K562 (cell line): ENCODE data around the gene CTSW. TPM values are rescaled to one million over a fixed set of nuclear protein-coding genes. Genes with fewer than 3 reads are reported as not detected.

Experiments
- CBX1 ChIP-seq: sonication (generic); IDR thresholded peaks from 2 replicates; pipeline ENCODE4 v1.6.1; 2016; ENCODE audit warnings: antibody characterized with exemption, low read depth, mild to moderate bottlenecking
- DIDO1 ChIP-seq: fragments of 450-650 bp; IDR thresholded peaks from 2 replicates; pipeline ENCODE4 v1.6.1; 2016; ENCODE audit warnings: low read depth, missing biosample characterization, missing genetic modification characterization
- ELK1 ChIP-seq: sonication (generic); formaldehyde crosslinking; IDR thresholded peaks from 2 replicates; pipeline ENCODE4 v1.8.1; 2022; ENCODE audit warnings: missing genetic modification reagents
- EP400 ChIP-seq: fragments of 450-650 bp; IDR thresholded peaks from 2 replicates; pipeline ENCODE4 v1.6.1; 2017; ENCODE audit warnings: antibody characterized with exemption, mild to moderate bottlenecking, moderate library complexity
- ESRRB ChIP-seq: fragments of 250-450 bp; sonication (Bioruptor Pico); IDR thresholded peaks from 2 replicates; pipeline ENCODE4 v1.5.0; 2020; ENCODE audit warnings: mild to moderate bottlenecking, moderate library complexity, borderline replicate concordance
- FOXO4 ChIP-seq: fragments of 450-650 bp; formaldehyde crosslinking; IDR thresholded peaks from 2 replicates; pipeline ENCODE4 v1.4.0; 2020; ENCODE audit warnings: mild to moderate bottlenecking, moderate library complexity
- MEF2A ChIP-seq: IDR thresholded peaks from 2 replicates; pipeline ENCODE4 v1.6.1; 2011; ENCODE audit warnings: low read depth, mild to moderate bottlenecking, low read length, moderate library complexity; ENCODE audit not compliant: control insufficient read depth
- SMARCE1 ChIP-seq: fragments of 450-650 bp; IDR thresholded peaks from 2 replicates; pipeline ENCODE4 v1.7.1; 2016; ENCODE audit warnings: mild to moderate bottlenecking
- SRSF7 ChIP-seq: fragments of 200-400 bp; formaldehyde crosslinking; optimal IDR thresholded peaks from 2 replicates; pipeline ENCODE3; 2017; ENCODE audit warnings: mild to moderate bottlenecking, low read depth, low read length
- ZBTB2 ChIP-seq: fragments of 450-650 bp; IDR thresholded peaks from 2 replicates; pipeline ENCODE4 v1.6.1; 2016; ENCODE audit warnings: antibody characterized with exemption
- ZNF175 ChIP-seq: fragments of 200-800 bp; sonication (Bioruptor generic); IDR thresholded peaks from 2 replicates; pipeline ENCODE4 v1.6.1; 2016; ENCODE audit warnings: low read depth, mild to moderate bottlenecking, missing genetic modification characterization, missing compliant biosample characterization
- ZNF79 ChIP-seq: fragments of 250-450 bp; sonication (Bioruptor Pico); IDR thresholded peaks from 2 replicates; pipeline ENCODE4 v1.4.0; 2020; ENCODE audit warnings: low read depth, mild to moderate bottlenecking, moderate library complexity
- polyA plus RNA-seq, 8 experiments: library from polyadenylated mRNA; depleted of rRNA in 4 of 8; stranded (reverse) in 5 of 8; unstranded in 3 of 8; fragments of >200 nt; fragmentation: Nextera tagmentation in 2 of 8; fragmentation: Illumina TruSeq in 1 of 8; extraction: Ambion mirVana in 2 of 8; extraction: Trizol in 1 of 8; gene quantifications; 2 replicates each; pipeline versions ENCODE4 v1.2.1 to v1.2.3, GENCODE V29; 2011 to 2014; ENCODE audit warnings: inconsistent platforms in 1 of 8, missing spikeins in 1 of 8
- total RNA-seq, 7 experiments: library from RNA; depleted of rRNA in 6 of 7; stranded (reverse); fragments of >200 nt in 6 of 7; fragmentation: Illumina TruSeq in 2 of 7; extraction: Trizol in 2 of 7; gene quantifications; 2 replicates each; pipeline versions ENCODE4 v1.2.1 to v1.2.3, GENCODE V29; 2011 to 2021; ENCODE audit warnings: low replicate concordance in 1 of 7
- TF ChIP-seq, protein P1 (sequence below): fragments of 450-650 bp; conservative IDR thresholded peaks from 2 replicates; pipeline ENCODE4 v1.6.1; 2016; ENCODE audit warnings: missing genetic modification characterization, low read depth, mild to moderate bottlenecking, missing compliant biosample characterization, moderate library complexity
- TF ChIP-seq, protein P2 (sequence below), 2 experiments: IDR thresholded peaks; 2 replicates each; pipeline ENCODE4 v1.6.1; 2011; ENCODE audit warnings: borderline replicate concordance in 1 of 2, control low read depth in 1 of 2, low read depth in 1 of 2, low read length in 1 of 2, mild to moderate bottlenecking in 1 of 2, mixed read lengths in 1 of 2, moderate library complexity in 1 of 2; ENCODE audit not compliant: insufficient read depth in 1 of 2, insufficient read length in 1 of 2, poor library complexity in 1 of 2, severe bottlenecking in 1 of 2; ENCODE audit errors: extremely low read depth in 1 of 2
- TF ChIP-seq, protein P3 (sequence below): fragments of 250-450 bp; sonication (Bioruptor Pico); IDR thresholded peaks from 2 replicates; pipeline ENCODE4 v1.4.0; 2020; ENCODE audit warnings: mild to moderate bottlenecking
- TF ChIP-seq, protein P4 (sequence below): conservative IDR thresholded peaks from 2 replicates; pipeline ENCODE4 v1.6.1; 2011; ENCODE audit warnings: low read depth, mild to moderate bottlenecking, low read length; ENCODE audit not compliant: control insufficient read depth

The CTSW gene
- total and polyA plus RNA-seq, 9 of the 15 experiments (the other 6 are each of a cell fraction or from before 2014, with no cell fraction given), result 0.04 TPM; not detected in 8

- TF ChIP-seq ELK1 (CRISPR knock-in tag), result no peak
- TF ChIP-seq CBX1, result peak; percentile 76; the same call in 1 of the 2 replicates
- TF ChIP-seq EP400, result no peak
- TF ChIP-seq MEF2A, result no peak
- TF ChIP-seq FOXO4 (CRISPR knock-in tag), result no peak
- no peak for TF ChIP-seq ZNF175 (CRISPR knock-in tag)
- TF ChIP-seq, protein P1, sequence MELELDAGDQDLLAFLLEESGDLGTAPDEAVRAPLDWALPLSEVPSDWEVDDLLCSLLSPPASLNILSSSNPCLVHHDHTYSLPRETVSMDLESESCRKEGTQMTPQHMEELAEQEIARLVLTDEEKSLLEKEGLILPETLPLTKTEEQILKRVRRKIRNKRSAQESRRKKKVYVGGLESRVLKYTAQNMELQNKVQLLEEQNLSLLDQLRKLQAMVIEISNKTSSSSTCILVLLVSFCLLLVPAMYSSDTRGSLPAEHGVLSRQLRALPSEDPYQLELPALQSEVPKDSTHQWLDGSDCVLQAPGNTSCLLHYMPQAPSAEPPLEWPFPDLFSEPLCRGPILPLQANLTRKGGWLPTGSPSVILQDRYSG (tag), result no peak
- no peak for TF ChIP-seq SMARCE1
- TF ChIP-seq ESRRB, result no peak
- TF ChIP-seq, protein P2, sequence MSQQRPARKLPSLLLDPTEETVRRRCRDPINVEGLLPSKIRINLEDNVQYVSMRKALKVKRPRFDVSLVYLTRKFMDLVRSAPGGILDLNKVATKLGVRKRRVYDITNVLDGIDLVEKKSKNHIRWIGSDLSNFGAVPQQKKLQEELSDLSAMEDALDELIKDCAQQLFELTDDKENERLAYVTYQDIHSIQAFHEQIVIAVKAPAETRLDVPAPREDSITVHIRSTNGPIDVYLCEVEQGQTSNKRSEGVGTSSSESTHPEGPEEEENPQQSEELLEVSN (IDR thresholded peaks at IDR 0.05; ENCODE audit: borderline replicate concordance in 1 of 2, extremely low read depth in 1 of 2, insufficient read depth in 1 of 2, insufficient read length in 1 of 2, low read depth in 1 of 2, low read length in 1 of 2, poor library complexity in 1 of 2, severe bottlenecking in 1 of 2), result peak in 1 of 2 experiments; percentile 90
- TF ChIP-seq, protein P3, sequence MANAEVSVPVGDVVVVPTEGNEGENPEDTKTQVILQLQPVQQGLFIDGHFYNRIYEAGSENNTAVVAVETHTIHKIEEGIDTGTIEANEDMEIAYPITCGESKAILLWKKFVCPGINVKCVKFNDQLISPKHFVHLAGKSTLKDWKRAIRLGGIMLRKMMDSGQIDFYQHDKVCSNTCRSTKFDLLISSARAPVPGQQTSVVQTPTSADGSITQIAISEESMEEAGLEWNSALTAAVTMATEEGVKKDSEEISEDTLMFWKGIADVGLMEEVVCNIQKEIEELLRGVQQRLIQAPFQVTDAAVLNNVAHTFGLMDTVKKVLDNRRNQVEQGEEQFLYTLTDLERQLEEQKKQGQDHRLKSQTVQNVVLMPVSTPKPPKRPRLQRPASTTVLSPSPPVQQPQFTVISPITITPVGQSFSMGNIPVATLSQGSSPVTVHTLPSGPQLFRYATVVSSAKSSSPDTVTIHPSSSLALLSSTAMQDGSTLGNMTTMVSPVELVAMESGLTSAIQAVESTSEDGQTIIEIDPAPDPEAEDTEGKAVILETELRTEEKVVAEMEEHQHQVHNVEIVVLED (CRISPR knock-in tag), result no peak; the same call in 1 of the 2 replicates
- TF ChIP-seq DIDO1 (tag), result no peak
- no peak for TF ChIP-seq ZBTB2
- no peak for TF ChIP-seq ZNF79
- peak; percentile 33 for TF ChIP-seq SRSF7
- TF ChIP-seq, protein P4, sequence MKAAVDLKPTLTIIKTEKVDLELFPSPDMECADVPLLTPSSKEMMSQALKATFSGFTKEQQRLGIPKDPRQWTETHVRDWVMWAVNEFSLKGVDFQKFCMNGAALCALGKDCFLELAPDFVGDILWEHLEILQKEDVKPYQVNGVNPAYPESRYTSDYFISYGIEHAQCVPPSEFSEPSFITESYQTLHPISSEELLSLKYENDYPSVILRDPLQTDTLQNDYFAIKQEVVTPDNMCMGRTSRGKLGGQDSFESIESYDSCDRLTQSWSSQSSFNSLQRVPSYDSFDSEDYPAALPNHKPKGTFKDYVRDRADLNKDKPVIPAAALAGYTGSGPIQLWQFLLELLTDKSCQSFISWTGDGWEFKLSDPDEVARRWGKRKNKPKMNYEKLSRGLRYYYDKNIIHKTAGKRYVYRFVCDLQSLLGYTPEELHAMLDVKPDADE, result peak; percentile 82; the same call in 1 of the 2 replicates
These were observed 20.7 kb downstream of the CTSW start, which contains the start of gene FOSL1 (continued) for GRCh38 chr11:65900125-65900898.
